M059J (cell line): ENCODE measurements around the gene LRTM1. TPM values are rescaled to one million over a fixed set of nuclear protein-coding genes. Genes with fewer than 3 reads are reported as not detected.

Experiments used
- DNase-seq: peaks from one replicate; pipeline ENCODE4 v3.0.0-alpha.2; 2012; ENCODE audit warnings: low read depth
- total RNA-seq: library from RNA; depleted of rRNA; stranded (reverse); fragments of >200 nt; shearing (Covaris generic); gene quantifications from 2 replicates; pipeline ENCODE4 v1.2.3, GENCODE V29; 2014

Gene LRTM1
- total RNA-seq, 1 experiment from 2014 or later: not detected

- DNase-seq: no peak
Observed at GRCh38 chr3:54892168-54892567, 35.7 kb downstream of the LRTM1 start.

GRCh38 chr3:54891540-54891897, 36.3 kb downstream of the LRTM1 start:
- DNase-seq: peak; percentile 98

DNA sequence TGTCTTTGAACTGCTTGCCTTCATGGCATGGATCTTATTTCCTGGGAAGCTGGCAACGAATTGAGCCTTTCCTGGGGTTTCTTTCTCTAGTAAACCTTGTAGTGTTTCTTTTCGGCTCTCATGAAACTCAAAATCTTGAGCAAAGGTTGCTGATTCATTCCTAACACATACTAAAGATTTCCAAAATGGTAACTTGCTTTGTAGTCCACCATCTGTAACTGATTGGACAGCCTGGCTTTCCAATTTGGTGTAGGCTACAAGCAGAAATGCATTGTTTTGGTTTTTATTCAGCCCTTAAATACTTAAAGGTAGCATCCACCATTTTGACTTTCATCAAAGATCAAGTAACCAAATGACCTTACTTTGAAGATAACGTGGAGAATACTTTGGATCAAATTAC, 38.1 kb downstream of the LRTM1 start:
- DNase-seq: no peak

DNA sequence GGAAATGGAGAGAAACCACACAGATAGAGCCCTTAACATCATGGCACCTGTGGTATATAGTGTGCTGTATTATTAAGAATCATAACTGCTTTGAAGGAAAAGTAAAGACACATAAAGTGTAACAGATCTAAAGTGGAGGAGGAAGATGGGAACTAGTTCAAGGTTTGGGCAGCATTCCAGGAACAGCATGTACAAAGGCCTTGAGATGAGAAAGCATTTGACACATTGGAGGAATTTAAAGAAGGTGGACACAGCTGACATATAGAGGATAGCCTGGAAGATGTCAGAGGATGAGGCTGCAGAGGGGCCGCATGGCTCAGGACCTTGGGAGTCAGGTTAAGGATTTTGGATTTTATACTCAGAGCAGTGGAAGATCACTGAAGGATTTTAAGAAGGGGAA, 39.0 kb downstream of the LRTM1 start:
- DNase-seq: no peak

GRCh38 chr3:54888162-54888561, 39.7 kb downstream of the LRTM1 start:
- no peak for DNase-seq

DNA sequence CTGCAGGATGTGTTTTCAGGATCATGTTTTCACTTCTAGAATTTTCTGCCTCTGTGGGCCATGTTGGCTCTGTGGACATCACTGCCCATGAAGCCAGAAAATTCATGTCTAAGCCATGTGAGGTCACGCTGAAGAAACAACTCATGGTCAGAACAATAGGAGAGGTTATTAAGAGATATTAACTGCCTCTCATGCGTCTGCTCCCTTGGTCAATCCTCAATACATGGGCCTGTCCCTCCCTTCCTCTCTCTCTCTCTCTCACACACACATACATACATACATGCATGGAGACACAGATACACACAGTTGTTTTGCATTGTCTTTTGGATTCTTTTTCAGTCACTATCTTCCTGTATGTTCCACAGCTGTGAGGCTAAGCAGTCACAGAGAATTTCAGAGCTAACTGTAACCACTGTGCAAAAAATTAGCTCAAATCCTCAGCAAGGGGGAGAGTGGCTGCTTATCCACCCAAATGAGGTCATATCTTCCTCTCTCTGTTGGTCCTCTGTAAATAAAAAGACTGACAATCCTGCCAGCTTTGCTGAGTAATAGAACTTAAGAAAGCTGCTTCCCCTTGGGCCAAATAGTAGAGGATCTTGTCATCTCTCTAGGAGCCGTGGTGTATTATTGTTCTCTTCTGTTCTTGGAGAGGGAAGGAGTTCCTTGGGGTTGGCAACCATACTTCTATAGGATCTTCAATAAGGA, 45.6 kb downstream of the LRTM1 start:
- peak; percentile 96 for DNase-seq

GRCh38 chr3:54878145-54878544, 49.7 kb downstream of the LRTM1 start:
- no peak for DNase-seq

DNA sequence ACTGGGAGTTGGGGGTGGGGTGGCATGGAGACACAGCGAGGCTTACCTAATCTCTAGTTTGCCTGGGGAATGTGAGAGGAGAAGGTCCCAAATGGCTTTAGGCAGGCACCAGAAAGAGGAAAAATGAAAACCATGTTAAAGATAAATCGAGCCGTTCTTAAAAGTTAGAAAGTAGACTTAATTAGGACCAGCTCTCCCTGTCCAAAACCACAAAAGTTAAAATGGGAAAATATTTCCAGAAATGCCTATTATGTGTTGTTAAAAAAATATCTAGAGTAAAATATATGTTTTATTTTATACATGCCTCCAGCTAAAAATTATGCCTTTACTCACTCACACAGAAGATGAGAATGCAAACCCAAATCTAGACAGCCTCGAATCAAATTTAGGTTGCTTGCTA, 50.1 kb downstream of the LRTM1 start:
- DNase-seq: no peak

DNA sequence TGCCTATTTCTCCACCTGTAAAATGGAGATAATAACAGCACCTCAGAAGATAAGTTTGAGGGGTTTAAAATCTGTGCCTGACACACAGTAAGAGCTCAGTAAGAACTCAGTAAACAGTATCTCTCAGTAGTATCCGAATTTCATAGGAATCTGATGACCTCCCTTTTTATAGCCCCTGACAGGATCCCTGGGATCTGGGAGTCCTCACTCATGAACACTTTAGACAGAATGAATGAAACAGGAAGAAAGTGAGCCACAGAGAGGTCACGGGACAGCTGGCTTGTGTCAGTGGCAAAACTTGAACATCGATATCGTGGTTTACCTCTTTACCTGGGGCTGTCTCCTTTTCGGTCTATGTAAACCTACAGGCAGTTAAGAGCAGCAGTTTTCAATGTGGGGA, 51.2 kb downstream of the LRTM1 start:
- no peak for DNase-seq

DNA sequence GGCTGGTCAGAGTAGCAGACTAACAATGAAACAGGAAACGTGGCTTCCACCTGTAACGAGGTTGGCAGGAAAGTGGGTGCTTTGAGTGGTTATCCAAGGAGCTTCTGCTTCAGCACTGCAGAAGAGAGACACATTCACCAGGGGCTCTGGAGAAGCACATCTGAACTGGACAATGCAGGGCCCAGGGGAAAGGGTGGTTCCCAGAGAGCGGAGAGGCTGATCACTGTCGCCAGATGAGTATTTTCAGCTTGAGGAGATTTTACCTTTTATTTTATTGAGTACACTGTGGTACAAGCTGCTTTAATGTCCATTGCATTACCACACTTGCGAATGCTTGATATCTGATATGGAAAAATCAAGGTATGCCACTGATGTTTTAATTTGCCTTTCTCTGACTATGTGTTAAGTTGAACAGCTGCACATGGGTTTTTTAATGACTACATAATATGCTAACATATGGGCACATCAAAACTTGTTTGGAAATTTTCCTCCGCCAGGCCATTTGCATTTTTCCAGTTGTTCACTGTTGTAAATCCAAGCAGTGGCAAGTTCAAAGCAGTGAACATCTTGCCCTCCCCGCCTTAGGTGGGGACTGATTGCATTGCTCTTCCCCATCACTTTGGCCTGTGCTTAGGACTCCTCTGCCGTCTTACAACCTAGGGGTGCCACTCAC, 52.1 kb downstream of the LRTM1 start:
- no peak for DNase-seq

DNA sequence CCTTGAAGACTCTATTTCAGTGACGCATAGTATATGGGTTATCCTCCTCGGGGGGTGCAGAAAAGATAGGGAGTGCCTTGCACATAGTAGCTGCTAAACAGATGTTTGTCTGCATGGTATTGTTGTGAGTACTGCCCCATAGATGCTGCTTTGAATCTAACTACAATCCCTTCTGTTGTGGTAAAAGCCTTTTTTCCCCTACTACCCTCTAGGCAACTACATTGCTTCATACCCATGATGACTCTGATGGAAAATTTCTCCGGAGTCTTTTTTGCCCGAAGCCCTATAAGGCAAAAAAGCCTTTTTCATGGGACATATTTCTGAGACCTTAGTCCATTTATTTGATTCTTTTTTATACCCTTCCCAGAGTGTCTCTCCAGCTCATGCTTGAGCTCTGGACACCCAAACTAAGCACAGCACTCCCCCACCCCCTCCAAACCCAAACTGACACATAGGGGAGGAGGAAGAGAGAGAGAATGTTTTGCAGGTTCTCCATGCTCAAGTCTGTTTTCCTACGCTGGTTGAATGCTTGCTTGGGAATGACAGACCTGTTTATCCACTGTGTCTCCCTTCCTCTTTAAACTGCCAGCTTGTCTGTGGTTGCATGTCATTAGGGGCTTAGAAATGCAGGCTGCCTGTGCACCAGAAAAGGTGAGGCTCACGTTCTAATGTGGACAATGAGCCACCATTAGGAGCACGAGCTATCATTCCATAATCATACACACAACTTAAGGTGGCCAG, 52.9 kb downstream of the LRTM1 start:
- peak; percentile 50 for DNase-seq

DNA sequence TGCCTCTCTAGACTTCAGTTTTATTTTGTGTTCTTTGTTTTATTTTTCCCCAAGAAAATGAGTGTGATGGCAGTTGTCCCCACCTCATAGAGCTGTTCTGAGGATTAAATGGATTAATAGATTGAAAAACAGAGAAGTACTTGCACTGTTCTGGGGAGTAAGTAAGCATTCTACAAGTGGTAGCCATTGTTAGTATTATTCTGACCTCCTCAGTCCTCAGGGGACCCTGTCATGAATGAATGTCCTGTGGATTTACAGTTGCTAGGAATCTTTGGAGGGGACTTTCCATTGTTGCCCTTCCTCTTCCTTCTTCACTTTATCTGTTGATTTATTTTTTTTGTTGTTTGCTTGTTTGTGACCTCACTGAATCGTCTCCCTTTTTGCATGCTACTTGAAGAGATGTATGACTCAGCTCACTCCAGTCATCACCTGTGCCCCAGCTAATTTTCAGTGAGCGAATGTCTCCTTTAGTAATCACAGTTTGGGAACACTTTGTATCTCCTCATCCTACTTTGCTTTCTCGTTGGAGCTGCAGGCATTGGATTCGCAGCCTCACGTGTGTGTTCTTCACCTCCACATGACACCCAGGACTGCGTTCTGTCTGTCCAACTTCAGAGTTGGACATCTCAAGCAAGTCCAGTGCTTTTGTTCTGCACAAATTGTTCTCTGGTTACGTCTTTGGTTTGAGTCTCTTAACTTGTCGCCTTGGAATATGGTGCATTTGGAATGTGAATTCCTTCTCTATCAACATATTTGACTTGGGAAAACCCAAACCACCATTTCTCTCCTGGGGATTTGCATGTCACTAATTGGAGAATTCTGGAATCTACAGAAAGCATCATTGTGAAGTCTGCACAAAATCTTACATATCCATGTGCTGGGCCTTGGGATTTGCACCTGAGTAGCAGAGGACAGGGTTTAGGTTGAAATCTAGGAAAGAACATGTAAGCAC, 54.5 kb downstream of the LRTM1 start:
- DNase-seq: peak; percentile 66

DNA sequence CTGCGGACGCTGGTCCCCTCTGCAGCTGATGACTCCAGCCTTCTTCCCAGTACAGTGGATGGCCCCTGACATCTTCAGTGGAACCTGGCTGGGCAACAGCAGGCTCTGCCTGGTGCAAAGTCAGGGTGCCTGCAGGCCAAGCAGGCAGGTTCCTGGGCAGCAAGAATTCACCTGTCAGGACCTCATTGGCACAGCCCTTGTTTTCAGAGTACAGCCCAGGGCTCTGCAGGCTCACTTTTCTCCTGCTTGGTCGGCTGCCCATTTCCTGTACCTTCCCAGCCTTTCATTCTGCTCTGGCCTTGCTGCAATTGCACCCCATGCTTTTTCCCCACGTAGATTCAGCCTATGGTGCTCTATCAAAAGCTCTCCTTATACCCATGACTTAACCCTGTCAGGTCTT, 56.0 kb downstream of the LRTM1 start:
- DNase-seq: no peak

DNA sequence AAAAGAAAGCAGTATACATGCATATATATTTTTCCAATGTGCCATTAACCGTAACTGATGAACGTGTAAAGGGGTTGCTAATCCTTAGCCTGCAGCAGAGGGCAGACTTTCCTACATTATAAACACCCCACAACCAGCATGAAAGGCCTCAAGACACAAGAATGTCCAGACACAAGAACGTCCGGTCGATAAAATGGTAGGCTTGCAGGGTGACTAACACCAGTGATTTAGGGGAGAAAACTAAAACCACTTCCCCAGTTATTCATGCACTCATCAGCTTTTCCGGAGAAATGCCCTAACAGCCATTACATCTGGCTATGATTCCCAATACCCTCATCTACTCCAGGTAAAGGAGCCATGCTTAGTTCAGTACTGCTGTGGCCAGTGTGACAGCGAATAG, 57.4 kb downstream of the LRTM1 start:
- peak; percentile 96 for DNase-seq
